GM12874 (cell line): Measurements from ENCODE around the gene APBB3.

Experiments used
- CTCF ChIP-seq: IDR thresholded peaks from 2 replicates; pipeline ENCODE4 v1.5.1; 2011; ENCODE audit warnings: low read depth, mild to moderate bottlenecking, control low read depth, low read length, moderate library complexity; ENCODE audit not compliant: insufficient read depth

Gene APBB3

GRCh38 chr5:140602147-140602546 lies 37.7 kb upstream of the APBB3 start:
- TF ChIP-seq CTCF, result no peak

- no peak for TF ChIP-seq CTCF
Measured at GRCh38 chr5:140600096-140600495, 35.7 kb upstream of the APBB3 start.

GRCh38 chr5:140598836-140599235 lies 34.4 kb upstream of the APBB3 start:
- no peak for TF ChIP-seq CTCF

GRCh38 chr5:140596321-140596741 lies 31.9 kb upstream of the APBB3 start:
- TF ChIP-seq CTCF, result no peak

GRCh38 chr5:140595538-140596300 lies 31.3 kb upstream of the APBB3 start:
- no peak for TF ChIP-seq CTCF

- TF ChIP-seq CTCF, result no peak
Measured at GRCh38 chr5:140594169-140594568, 29.8 kb upstream of the APBB3 start.

GRCh38 chr5:140591747-140592372 lies 27.5 kb upstream of the APBB3 start:
- no peak for TF ChIP-seq CTCF
